ENCODE measurements around the gene LOXL4.

The LOXL4 gene

GRCh38 chr10:98265403-98266378 is 2.3 kb downstream of the LOXL4 start:
- DNase-seq (ENCODE audit: low read depth in 2 of 2, low spot score in 1 of 2), result no peak

GRCh38 chr10:98264378-98265065 is 3.5 kb downstream of the LOXL4 start:
- DNase-seq (ENCODE audit: low read depth in 2 of 2, low spot score in 1 of 2), result no peak

- DNase-seq (ENCODE audit: low read depth in 2 of 2, low spot score in 1 of 2), result no peak
Observed at GRCh38 chr10:98263088-98263487, 4.9 kb downstream of the LOXL4 start.

GRCh38 chr10:98262571-98262970 is 5.4 kb downstream of the LOXL4 start:
- no peak for DNase-seq (ENCODE audit: low read depth in 2 of 2, low spot score in 1 of 2)

GRCh38 chr10:98261436-98262277 is 6.3 kb downstream of the LOXL4 start:
- DNase-seq (ENCODE audit: low read depth in 2 of 2, low spot score in 1 of 2), result no peak

- no peak for DNase-seq (ENCODE audit: low read depth in 2 of 2, low spot score in 1 of 2)
Observed at GRCh38 chr10:98260752-98261151, 7.2 kb downstream of the LOXL4 start.

GRCh38 chr10:98260350-98260749 is 7.6 kb downstream of the LOXL4 start:
- no peak for DNase-seq (ENCODE audit: low read depth in 2 of 2, low spot score in 1 of 2)

GRCh38 chr10:98259606-98260315 is 8.2 kb downstream of the LOXL4 start:
- no peak for DNase-seq (ENCODE audit: low read depth in 2 of 2, low spot score in 1 of 2)

GRCh38 chr10:98258683-98259454 is 9.1 kb downstream of the LOXL4 start:
- no peak for DNase-seq (ENCODE audit: low read depth in 2 of 2, low spot score in 1 of 2)

GRCh38 chr10:98257961-98258360 is 10.0 kb downstream of the LOXL4 start:
- no peak for DNase-seq (ENCODE audit: low read depth in 2 of 2, low spot score in 1 of 2)

GRCh38 chr10:98257198-98257597 is 10.8 kb downstream of the LOXL4 start:
- no peak for DNase-seq (ENCODE audit: low read depth in 2 of 2, low spot score in 1 of 2)

- no peak for DNase-seq (ENCODE audit: low read depth in 2 of 2, low spot score in 1 of 2)
Observed at GRCh38 chr10:98256692-98257091, 11.3 kb downstream of the LOXL4 start.

GRCh38 chr10:98255146-98255877 is 12.7 kb downstream of the LOXL4 start:
- no peak for DNase-seq (ENCODE audit: low read depth in 2 of 2, low spot score in 1 of 2)

- DNase-seq (ENCODE audit: low read depth in 2 of 2, low spot score in 1 of 2), result no peak
Observed at GRCh38 chr10:98254234-98254974, 13.6 kb downstream of the LOXL4 start.

GRCh38 chr10:98253499-98253898 is 14.5 kb downstream of the LOXL4 start:
- DNase-seq (ENCODE audit: low read depth in 2 of 2, low spot score in 1 of 2), result no peak

GRCh38 chr10:98252464-98252863 is 15.5 kb downstream of the LOXL4 start:
- DNase-seq (ENCODE audit: low read depth in 2 of 2, low spot score in 1 of 2), result no peak

- no peak for DNase-seq (ENCODE audit: low read depth in 2 of 2, low spot score in 1 of 2)
Observed at GRCh38 chr10:98251399-98251798, 16.6 kb downstream of the LOXL4 start.

GRCh38 chr10:98249134-98249533 is 18.9 kb downstream of the LOXL4 start:
- DNase-seq (ENCODE audit: low read depth in 2 of 2, low spot score in 1 of 2), result no peak

GRCh38 chr10:98248018-98248417 is 20.0 kb downstream of the LOXL4 start:
- DNase-seq (ENCODE audit: low read depth in 2 of 2, low spot score in 1 of 2), result no peak
